Measurements from ENCODE around the gene RYR3. TPM values are rescaled to one million over a fixed set of nuclear protein-coding genes. Genes with fewer than 3 reads are reported as not detected.

RYR3 gene
- total RNA-seq, 1 donor from 2014 or later: 2.2 TPM

- H3K27ac Mint-ChIP-seq: no peak overlapping the region
These were observed 60.4 kb downstream of the RYR3 start for GRCh38 chr15:33371159-33371558.

GRCh38 chr15:33374226-33374914, 63.6 kb downstream of the RYR3 start:
- no peaks in the 10 kb centered on the region for H3K9me3 Mint-ChIP-seq
- DNase-seq (ENCODE audit: extremely low spot score, unreplicated experiment): no peak
- TF ChIP-seq CTCF (conservative IDR thresholded peaks at IDR 0.05): no peak
- H3K36me3 Mint-ChIP-seq: no peaks in the 10 kb centered on the region
- H3K27ac Mint-ChIP-seq: no peak overlapping the region
- peaks cover 5% of the 10 kb centered on the region for H3K4me1 Mint-ChIP-seq (ENCODE audit: unreplicated experiment)
- no peak overlapping the region for H3K4me3 Mint-ChIP-seq
- H3K27me3 Mint-ChIP-seq: peaks cover 14% of the 10 kb centered on the region

More at GRCh38 chr15:33371159-33371558, 60.4 kb downstream of the RYR3 start:
- Mint-ChIP-seq H3K4me1 (ENCODE audit: unreplicated experiment) (peaks cover 5% of the 10 kb centered on the region), H3K36me3 (no peaks in the 10 kb centered on the region), H3K4me3 (no peak overlapping the region), H3K9me3 (no peaks in the 10 kb centered on the region), H3K27me3 (peaks cover 20% of the 10 kb centered on the region)
- no peak for DNase-seq (ENCODE audit: extremely low spot score, unreplicated experiment)
- no peak for TF ChIP-seq CTCF (conservative IDR thresholded peaks at IDR 0.05)

GRCh38 chr15:33375236-33375635, 64.5 kb downstream of the RYR3 start:
- Mint-ChIP-seq H3K4me3 (no peak overlapping the region), H3K36me3 (no peaks in the 10 kb centered on the region), H3K4me1 (ENCODE audit: unreplicated experiment) (peaks cover 5% of the 10 kb centered on the region), H3K27ac (no peak overlapping the region), H3K9me3 (no peaks in the 10 kb centered on the region), H3K27me3 (peaks cover 7% of the 10 kb centered on the region)
- TF ChIP-seq CTCF (conservative IDR thresholded peaks at IDR 0.05): no peak
- no peak for DNase-seq (ENCODE audit: extremely low spot score, unreplicated experiment)

DNA sequence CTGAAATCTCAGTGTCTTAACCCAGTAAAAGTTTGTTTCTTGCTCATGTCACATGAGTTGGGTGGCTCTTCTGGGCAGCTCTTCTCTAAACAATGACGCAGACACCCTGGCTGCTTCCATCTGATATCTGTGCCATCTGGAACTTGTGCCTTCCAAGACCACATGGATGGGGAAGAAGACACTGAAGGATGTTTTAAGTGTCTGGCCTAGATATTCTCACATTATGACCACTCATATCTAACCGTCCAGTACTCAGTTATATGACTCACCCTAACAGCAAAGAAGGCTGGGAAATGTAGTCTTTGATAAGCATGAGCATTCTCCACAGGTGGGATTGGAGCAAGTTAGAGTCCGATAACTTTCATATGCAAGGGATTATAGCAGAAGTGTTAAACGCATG, 66.4 kb downstream of the RYR3 start:
- H3K27me3 Mint-ChIP-seq: peaks cover 11% of the 10 kb centered on the region
- H3K36me3 Mint-ChIP-seq: no peaks in the 10 kb centered on the region
- no peak for DNase-seq (ENCODE audit: extremely low spot score, unreplicated experiment)
- peaks cover 5% of the 10 kb centered on the region for H3K4me1 Mint-ChIP-seq (ENCODE audit: unreplicated experiment)
- no peak overlapping the region for H3K27ac Mint-ChIP-seq
- H3K4me3 Mint-ChIP-seq: no peak overlapping the region
- H3K9me3 Mint-ChIP-seq: no peaks in the 10 kb centered on the region
- no peak for TF ChIP-seq CTCF (conservative IDR thresholded peaks at IDR 0.05)

DNA sequence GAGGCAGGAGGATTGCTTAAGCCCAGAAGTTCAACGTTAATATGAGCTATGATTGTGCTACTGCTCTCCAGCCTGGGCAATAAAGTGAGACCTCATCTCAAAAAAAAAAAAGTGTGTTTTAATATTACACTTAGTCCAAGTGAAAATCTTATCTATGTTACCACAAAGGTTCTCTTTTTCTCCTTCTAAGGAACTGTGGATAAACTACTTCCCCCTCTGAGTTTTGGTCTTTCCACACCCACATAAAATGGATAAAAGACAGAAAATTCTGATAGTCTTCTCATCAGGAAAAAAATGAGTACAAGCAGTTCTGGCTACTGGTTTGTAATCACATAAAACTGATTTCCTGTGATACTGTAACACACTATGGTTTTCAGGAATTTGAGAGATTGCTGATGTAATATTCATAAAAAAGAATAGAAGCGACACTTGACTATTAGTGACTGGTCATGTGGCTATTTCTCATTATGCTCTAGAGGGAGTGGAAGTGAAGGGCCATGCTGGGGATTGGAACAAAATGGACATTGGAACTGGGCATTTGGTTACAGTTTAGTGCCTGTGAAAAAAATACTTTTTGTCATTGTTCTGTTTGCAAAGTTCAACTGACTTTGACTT, 68.2 kb downstream of the RYR3 start:
- Mint-ChIP-seq H3K36me3 (no peaks in the 10 kb centered on the region), H3K9me3 (no peaks in the 10 kb centered on the region), H3K27me3 (peaks cover 8% of the 10 kb centered on the region), H3K4me3 (no peak overlapping the region), H3K4me1 (ENCODE audit: unreplicated experiment) (peaks cover 5% of the 10 kb centered on the region), H3K27ac (no peak overlapping the region)
- no peak for DNase-seq (ENCODE audit: extremely low spot score, unreplicated experiment)
- no peak for TF ChIP-seq CTCF (conservative IDR thresholded peaks at IDR 0.05)

All from type B pancreatic cell (in vitro differentiated cells).